ENCODE measurements around the gene CHEK2.

- TF ChIP-seq CTCF (IDR thresholded peaks at IDR 0.05 in 8 of 11, conservative IDR thresholded peaks at IDR 0.05 in 3 of 11): no peak
- TF ChIP-seq POLR2AphosphoS5 (IDR thresholded peaks at IDR 0.05): no peak
Measured at GRCh38 chr22:28710576-28711191, 30.9 kb downstream of the CHEK2 start.

All from spleen (tissue), 7 donors.